ENCODE results near the gene KDM4C.

DNA sequence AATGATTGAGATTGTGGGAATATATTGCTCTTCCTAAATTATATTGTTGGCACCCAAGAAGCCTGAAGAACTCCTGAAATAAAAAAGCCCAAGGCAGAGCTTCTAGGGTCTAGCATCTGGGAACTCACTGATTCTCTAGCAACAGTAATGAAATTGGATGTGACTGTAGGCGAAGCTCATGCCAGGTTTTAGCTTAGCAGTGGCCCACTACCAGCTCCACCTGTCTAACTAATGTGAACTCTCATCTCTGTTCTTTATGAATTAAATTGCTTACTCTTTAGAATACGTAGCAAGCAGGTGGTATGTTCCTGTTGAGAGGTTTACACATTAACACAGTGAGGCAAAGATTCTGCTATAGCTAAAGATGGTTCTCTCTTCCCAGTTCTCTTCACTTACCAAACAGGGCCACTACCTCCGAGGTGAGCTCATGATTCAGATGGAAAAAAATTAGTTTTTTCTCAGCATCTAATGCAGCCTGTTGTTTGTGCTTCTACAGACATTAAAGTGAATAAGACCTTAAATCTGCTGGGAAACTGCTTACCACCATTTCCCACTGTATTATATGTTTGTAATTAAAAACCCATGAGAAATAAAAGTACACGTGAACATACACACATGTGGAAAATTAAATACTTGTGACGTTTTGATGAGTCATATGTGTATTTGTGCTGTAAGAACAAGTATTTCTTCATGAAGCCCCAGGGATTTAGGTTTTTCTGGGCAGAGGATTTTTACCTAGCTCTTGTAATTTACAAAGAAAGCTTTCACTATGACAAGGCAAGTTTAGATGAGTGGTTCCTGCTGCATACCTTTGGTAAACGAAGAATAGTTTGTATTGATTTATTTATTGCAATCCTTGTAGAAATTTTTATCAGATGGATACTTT lies 360.1 kb downstream of the KDM4C start:
- TF ChIP-seq, protein P1, sequence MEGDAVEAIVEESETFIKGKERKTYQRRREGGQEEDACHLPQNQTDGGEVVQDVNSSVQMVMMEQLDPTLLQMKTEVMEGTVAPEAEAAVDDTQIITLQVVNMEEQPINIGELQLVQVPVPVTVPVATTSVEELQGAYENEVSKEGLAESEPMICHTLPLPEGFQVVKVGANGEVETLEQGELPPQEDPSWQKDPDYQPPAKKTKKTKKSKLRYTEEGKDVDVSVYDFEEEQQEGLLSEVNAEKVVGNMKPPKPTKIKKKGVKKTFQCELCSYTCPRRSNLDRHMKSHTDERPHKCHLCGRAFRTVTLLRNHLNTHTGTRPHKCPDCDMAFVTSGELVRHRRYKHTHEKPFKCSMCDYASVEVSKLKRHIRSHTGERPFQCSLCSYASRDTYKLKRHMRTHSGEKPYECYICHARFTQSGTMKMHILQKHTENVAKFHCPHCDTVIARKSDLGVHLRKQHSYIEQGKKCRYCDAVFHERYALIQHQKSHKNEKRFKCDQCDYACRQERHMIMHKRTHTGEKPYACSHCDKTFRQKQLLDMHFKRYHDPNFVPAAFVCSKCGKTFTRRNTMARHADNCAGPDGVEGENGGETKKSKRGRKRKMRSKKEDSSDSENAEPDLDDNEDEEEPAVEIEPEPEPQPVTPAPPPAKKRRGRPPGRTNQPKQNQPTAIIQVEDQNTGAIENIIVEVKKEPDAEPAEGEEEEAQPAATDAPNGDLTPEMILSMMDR (IDR thresholded peaks at IDR 0.05): no peak
- no peak for TF ChIP-seq POLR2AphosphoS5 (IDR thresholded peaks at IDR 0.05)
